NCI-H345 treated with DMSO at 0.1 percent for 48 hours (cell line): Measurements from ENCODE around the gene PTPN1.
A peak's percentile ranks its signal among the peaks of the same experiment; 100 is the strongest.
"Not testable (repeated sequence)": the region's sequence is repeated elsewhere in the genome, so short reads cannot be mapped to it uniquely, and the experiment has no call there.

Experiments
- DNase-seq: peaks from one replicate; lab custom pipeline; 2025; ENCODE audit not compliant: unreplicated experiment; lab: John Stamatoyannopoulos, UW

The PTPN1 gene

GRCh38 chr20:50602432-50603088 is 92.4 kb downstream of the PTPN1 start:
- no peak for DNase-seq

DNA sequence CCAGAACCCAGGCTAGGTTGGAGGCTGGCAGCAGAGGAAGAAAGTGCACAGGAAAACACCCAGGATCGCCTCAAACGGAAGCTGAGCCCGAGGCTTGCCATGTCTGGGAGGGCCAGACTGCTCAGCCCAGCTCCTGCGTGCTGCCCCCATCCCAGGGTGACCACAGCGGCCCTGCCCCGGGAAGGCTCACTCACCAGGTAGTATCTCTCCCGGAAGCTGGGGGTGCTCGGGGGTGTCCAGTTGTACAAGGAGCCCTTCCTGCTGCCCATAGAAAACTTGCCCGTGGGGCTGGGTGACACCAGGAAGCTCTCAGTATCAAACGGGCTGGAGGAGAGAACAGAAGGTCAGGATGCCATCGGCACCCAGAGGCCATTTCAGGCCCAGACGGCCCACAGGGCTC is 94.3 kb downstream of the PTPN1 start:
- DNase-seq: no peak

DNA sequence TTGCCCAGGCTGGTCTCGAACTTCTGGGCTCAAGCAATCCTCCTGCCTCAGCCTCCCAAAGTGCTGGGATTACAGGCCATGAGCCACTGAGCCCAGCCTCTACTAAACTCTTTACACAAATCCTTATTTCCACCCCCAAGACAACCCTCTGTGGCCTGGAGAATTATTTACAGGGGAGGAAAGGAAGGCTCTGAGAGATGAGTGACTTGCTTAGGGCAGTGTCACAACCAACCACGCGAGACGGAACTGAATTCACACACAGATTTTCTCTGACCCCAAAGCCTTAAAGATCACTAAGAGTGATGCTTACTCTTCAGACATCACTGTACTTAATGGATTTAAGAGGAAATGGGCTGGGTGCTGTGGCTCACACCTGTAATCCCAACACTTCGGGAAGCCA is 95.0 kb downstream of the PTPN1 start:
- DNase-seq: no peak

- no peak for DNase-seq
These were observed 97.3 kb downstream of the PTPN1 start for GRCh38 chr20:50607436-50607835.

GRCh38 chr20:50607850-50608749 is 97.9 kb downstream of the PTPN1 start:
- DNase-seq: no peak

DNA sequence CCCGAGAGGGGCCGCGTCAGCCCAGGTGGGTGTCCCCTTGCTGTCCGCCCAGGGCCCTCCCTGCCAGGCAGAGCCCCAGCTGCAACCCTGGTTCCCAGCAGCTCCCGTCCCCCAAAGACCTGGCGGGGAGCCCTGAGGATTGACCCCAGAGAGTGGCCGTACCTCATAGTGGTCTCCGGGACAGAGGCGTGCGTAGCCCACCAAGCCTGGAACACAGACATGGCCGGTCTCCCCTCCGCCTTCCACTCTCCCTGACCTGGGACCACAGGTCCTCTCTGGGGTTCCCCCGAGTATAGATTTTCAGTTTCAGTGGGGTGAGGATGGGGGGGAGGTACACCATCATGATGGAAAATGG is 98.5 kb downstream of the PTPN1 start:
- DNase-seq: no peak

- no peak for DNase-seq
These were observed 99.3 kb downstream of the PTPN1 start for GRCh38 chr20:50609438-50609989.

- no peak for DNase-seq
These were observed 100.1 kb downstream of the PTPN1 start for GRCh38 chr20:50610212-50610718.

DNA sequence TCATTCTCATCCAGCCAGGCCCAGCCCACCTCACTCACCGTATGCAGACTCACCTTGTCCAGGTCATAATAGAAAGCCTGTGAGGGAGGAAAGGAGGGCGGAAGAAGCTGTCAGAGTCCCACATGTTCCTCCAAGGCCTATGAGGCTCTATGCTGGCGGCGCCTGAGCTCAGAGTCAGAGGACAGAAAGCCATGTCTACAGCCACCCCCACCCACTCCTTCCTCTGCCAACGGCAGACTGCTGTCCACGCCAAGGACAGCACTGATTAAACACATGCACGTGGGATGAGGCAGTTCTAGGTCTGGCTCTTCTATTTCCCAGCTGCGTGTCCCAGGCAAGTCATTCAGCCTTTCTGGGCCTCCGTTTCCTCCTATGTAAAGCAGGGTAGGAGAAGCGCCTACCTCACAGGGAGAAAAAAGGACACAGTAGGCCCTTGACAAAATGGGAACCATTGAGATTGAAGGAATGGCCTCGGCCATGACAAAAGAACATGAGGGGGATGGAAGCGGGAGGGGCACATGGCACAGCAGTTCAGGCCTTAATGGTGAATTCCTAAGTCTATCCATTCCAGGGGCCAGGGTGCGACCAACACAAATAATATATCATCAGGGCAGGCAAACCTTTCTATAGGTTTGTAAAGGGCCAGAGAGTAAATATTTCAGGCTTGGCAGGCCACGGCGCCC is 101.1 kb downstream of the PTPN1 start:
- no peak for DNase-seq

- DNase-seq: no peak
These were observed 103.4 kb downstream of the PTPN1 start for GRCh38 chr20:50613438-50614169.

DNA sequence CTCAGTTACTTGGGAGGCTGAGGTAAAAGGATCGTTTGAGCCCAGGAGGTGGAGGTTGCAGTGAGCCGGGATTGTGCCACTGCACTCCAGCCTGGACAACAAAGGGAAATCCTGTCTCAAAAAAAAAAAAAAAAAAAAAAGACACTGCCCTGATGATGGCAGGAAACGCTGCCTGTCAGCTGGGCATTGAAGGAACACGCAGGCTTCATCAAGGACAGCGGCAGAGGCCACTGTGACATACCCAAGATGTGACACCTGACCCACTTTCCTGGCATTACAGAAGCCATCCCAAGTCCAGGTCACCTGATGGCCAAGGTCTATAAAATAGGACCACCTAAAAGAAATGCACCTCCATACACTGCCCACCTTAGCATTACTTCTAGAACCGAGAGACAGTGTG is 105.2 kb downstream of the PTPN1 start:
- no peak for DNase-seq

- DNase-seq: no peak
These were observed 106.8 kb downstream of the PTPN1 start for GRCh38 chr20:50617022-50617421.

DNA sequence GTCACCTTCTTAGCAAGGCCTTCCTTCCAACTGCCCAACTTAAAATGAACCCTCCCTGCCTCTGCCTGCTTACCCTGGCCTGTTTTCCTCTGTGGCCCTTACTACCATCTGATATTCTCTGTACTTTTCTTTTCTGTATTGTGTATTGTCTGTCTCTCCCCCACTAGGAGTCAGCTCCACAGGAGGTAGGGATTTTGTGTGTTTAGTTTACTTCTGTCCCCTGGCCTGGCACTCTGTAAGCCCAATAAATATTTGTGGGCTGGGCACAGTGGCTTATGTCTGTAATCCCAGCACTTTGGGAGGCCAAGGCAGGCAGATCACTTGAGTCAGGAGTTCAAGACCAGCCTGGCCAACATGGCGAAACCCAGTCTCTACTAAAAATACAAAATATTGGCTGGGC is 108.4 kb downstream of the PTPN1 start:
- DNase-seq: no peak

- DNase-seq: not testable (repeated sequence)
These were observed 110.3 kb downstream of the PTPN1 start for GRCh38 chr20:50620459-50620858.

DNA sequence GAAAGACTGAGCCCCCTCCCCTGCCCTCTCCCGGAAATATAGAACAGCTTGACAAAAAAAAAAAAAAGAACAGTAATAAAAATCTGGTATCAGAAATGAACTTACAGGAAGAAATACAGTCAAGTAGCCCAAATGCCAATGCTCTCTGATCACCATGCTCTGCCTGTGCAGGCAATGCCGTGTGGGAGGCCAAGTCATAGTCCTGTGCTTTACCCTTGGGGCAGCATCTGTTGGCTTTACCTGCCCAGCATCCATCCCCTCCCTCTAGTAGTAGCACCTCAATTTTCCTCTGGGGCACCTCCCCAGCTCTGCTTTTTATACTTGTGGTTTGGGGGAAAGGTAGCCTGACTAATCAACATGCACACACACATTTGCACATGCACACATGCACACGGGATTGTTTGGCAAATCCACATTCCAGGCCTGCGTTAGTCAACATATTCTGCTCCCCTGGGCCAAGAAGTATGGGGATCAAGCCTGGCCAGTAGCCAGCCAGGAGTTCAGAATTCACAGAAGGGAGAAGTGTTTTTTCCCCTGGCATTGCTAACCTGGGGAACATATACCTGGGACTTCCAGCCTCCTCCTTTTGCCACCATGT is 111.0 kb downstream of the PTPN1 start:
- no peak for DNase-seq

DNA sequence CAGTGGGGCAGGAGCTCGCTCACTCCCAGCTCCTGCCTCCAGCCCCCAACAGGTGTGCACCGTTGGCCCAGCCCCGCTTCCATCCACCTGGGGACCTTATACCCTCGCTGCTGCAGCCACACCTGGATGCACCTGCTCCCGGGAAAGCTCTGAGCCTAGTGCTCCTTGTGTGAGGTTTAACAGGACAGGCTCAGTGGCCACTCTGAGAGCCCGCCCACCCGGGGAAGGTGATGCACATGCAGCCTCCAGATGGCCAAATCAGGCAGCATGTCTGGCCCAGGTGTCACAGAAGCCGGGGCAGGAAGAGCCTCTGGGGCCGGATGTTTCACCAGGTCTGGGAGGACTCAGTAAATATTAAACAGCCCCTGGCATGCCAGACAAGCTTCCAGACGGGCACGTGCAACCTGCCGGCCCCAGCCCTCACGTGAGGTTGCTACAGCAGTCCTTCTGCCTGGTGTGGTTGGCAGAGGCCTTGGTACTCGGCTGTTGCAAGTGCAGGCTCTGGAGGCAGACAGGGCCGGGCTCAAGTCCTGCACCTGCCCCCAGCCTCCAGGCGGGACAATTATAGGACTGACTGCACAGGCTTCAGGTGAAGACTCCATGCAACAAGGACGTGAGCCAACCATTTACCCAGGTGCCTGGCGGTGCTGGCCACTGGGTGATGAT is 114.3 kb downstream of the PTPN1 start:
- peak; percentile 33 for DNase-seq

DNA sequence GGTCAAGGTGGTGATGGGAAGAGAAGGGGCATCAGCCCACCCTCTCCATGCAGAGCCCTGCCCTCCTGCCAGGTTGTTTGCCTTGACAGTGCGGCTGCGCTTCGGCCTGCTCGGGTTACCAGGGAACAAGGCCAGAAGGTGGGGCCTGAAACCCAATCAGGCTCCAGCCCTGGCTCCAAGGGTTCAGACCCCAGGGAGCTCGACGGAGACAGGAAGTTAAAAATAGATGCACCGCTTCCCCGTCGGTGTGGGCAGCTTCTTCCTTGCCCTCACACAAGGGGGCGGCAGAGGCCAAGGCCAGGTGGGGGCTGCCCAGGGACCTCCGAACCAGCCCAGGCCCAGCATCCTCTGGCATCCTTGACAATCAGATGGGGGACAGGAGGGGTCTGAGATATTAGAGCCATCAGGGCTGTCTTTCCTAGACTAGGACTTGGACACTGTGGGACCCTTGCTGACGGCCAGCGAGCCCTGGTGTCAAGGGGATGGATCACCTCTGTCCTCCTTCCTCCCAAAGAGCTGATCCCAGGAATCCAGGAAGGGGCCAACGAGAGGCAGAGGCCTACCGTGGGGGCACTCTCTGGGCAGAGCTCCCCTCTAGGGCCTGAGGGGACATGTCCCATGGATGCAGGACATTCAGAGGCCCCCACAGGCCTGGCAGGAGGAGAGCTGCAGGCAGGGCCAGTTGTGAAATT is 115.9 kb downstream of the PTPN1 start:
- DNase-seq: no peak

- no peak for DNase-seq
These were observed 117.6 kb downstream of the PTPN1 start for GRCh38 chr20:50627747-50628146.

DNA sequence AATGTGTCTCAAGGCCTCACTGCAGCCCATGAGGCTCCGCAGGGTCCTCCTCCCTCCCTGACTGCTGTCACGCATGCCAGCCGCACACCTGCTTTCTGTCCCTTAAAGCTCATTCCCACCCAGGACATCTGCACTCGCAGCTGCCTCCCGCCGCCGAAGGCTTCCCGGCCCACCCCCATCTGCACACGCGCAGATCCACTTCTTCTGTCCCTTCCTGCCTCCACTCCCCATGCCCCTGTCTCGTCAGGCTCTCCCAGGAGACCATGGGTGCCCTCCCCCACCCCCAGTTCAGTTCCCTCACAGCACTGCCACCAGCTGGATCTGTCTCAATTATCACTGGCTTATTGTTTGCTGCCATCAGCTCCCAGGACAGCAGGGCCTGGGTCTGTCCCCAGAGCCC is 118.1 kb downstream of the PTPN1 start:
- peak; percentile 44 for DNase-seq
